ENCODE results near the gene ZNF835.

GRCh38 chr19:56718231-56718630 lies 46.7 kb upstream of the ZNF835 start:
- TF ChIP-seq CTCF (IDR thresholded peaks at IDR 0.05) (no peak), EP300 (IDR thresholded peaks at IDR 0.05) (no peak), POLR2A (IDR thresholded peaks at IDR 0.05) (no peak)
